IMR-90 (cell line): ENCODE results near the gene NFATC1. TPM values are rescaled to one million over a fixed set of nuclear protein-coding genes. Genes with fewer than 3 reads are reported as not detected.

Experiments
- ATAC-seq: fragments of 200-7000 bp; cut with Tn5 transposase; 2 replicates; pipeline ENCODE4 v1.9.1; 2020; ENCODE audit warnings: low read depth, mild to moderate bottlenecking, moderate library complexity
- BruUV-seq: library from RNA; stranded (reverse); fragments of 400-500 nt; replicated peaks from 2 replicates; lab custom pipeline; 2021; lab: Mats Ljungman, UMichigan
- CTCF ChIA-PET: fragments of 300-600 bp; formaldehyde crosslinking; extraction: SDS; loops from one replicate; lab custom pipeline; 2021; ENCODE audit warnings: antibody characterized with exemption; lab: Yijun Ruan, JAX
- POLR2A ChIA-PET: fragments of 300-600 bp; sonication (Branson Sonifier 250); formaldehyde crosslinking; loops from one replicate; lab custom pipeline; 2022; ENCODE audit warnings: antibody characterized with exemption; ENCODE audit not compliant: unreplicated experiment; lab: Charles Lee
- DNase-seq: peaks from one replicate; pipeline ENCODE4 v3.0.0; 2013
- H2AFZ ChIP-seq: replicated peaks from 2 replicates; pipeline ENCODE3; 2013; ENCODE audit warnings: low read length, mild to moderate bottlenecking; ENCODE audit not compliant: poor library complexity
- H2AK5ac ChIP-seq: 2 replicates; pipeline ENCODE4 v1.6.1; 2013; ENCODE audit warnings: low read depth, low read length, inconsistent platforms
- H2AK9ac ChIP-seq: replicated peaks from 2 replicates; pipeline ENCODE3; 2013; ENCODE audit warnings: mild to moderate bottlenecking, low read depth, low read length, moderate library complexity; ENCODE audit not compliant: poor library complexity
- H2BK120ac ChIP-seq: 2 replicates; pipeline ENCODE4 v1.6.1; 2013; ENCODE audit warnings: low read depth, low read length, inconsistent platforms
- H2BK15ac ChIP-seq: 3 replicates; pipeline ENCODE4 v1.6.1; 2013; ENCODE audit warnings: low read depth, low read length, inconsistent platforms
- H2BK20ac ChIP-seq: 2 replicates; pipeline ENCODE4 v1.6.1; 2013; ENCODE audit warnings: low read depth, mild to moderate bottlenecking, inconsistent platforms, low read length, moderate library complexity
- H2BK5ac ChIP-seq: 2 replicates; pipeline ENCODE4 v1.6.1; 2013; ENCODE audit warnings: mild to moderate bottlenecking, low read depth, low read length, inconsistent platforms; ENCODE audit not compliant: poor library complexity, severe bottlenecking
- H3K14ac ChIP-seq: replicated peaks from 2 replicates; pipeline ENCODE4 v1.6.1; 2013; ENCODE audit warnings: low read depth, low read length, inconsistent platforms
- H3K18ac ChIP-seq: 2 replicates; pipeline ENCODE4 v1.6.1; 2013; ENCODE audit warnings: low read depth, low read length, control low read depth
- H3K23ac ChIP-seq: 2 replicates; pipeline ENCODE4 v1.6.1; 2013; ENCODE audit warnings: low read depth, low read length, inconsistent platforms
- H3K27ac ChIP-seq: 2 replicates; pipeline ENCODE4 v1.5.1; 2013; ENCODE audit warnings: mild to moderate bottlenecking, control low read depth, low read length; ENCODE audit not compliant: insufficient read depth
- H3K27me3 ChIP-seq: 2 replicates; pipeline ENCODE4 v1.6.1; 2013; ENCODE audit warnings: low read length; ENCODE audit not compliant: control insufficient read depth, insufficient read depth
- H3K36me3 ChIP-seq: 2 replicates; pipeline ENCODE4 v1.6.1; 2013; ENCODE audit warnings: low read length, mixed read lengths; ENCODE audit not compliant: control insufficient read depth, insufficient read depth
- H3K4ac ChIP-seq: 2 replicates; pipeline ENCODE4 v1.6.1; 2013; ENCODE audit warnings: low read depth, low read length, inconsistent platforms
- H3K4me1 ChIP-seq: 2 replicates; pipeline ENCODE4 v1.6.1; 2013; ENCODE audit warnings: low read length, mixed read lengths; ENCODE audit not compliant: control insufficient read depth, insufficient read depth
- H3K4me2 ChIP-seq: 2 replicates; pipeline ENCODE4 v1.6.1; 2013; ENCODE audit warnings: low read depth, mild to moderate bottlenecking, control low read depth, low read length, moderate library complexity
- H3K4me3 ChIP-seq: 2 replicates; pipeline ENCODE4 v1.5.1; 2013; ENCODE audit warnings: low read depth, mild to moderate bottlenecking, control low read depth, low read length, moderate library complexity; ENCODE audit not compliant: insufficient read depth
- H3K56ac ChIP-seq: 2 replicates; pipeline ENCODE4 v1.6.1; 2013; ENCODE audit warnings: low read length, inconsistent platforms; ENCODE audit not compliant: insufficient read depth; ENCODE audit errors: extremely low read depth
- H3K79me1 ChIP-seq, 2 experiments: 2 replicates each; pipeline ENCODE4 v1.6.1; 2013; ENCODE audit warnings: low read length in 2 of 2, inconsistent platforms in 1 of 2, low read depth in 1 of 2
- H3K9ac ChIP-seq: 2 replicates; pipeline ENCODE4 v1.6.1; 2013; ENCODE audit warnings: low read depth, low read length, control low read depth
- H3K9me1 ChIP-seq: 2 replicates; pipeline ENCODE4 v1.6.1; 2013; ENCODE audit warnings: low read length, inconsistent platforms; ENCODE audit not compliant: insufficient read depth
- H3K9me3 ChIP-seq: 2 replicates; pipeline ENCODE4 v1.6.1; 2013; ENCODE audit warnings: low read length; ENCODE audit not compliant: control insufficient read depth, insufficient read depth
- H4K20me1 ChIP-seq: 2 replicates; pipeline ENCODE4 v1.6.1; 2013; ENCODE audit warnings: low read length, inconsistent platforms; ENCODE audit not compliant: insufficient read depth
- H4K5ac ChIP-seq: 2 replicates; pipeline ENCODE4 v1.6.1; 2013; ENCODE audit warnings: mild to moderate bottlenecking, low read depth, low read length, control low read depth
- H4K8ac ChIP-seq, 2 experiments: 2 replicates each; pipeline ENCODE4 v1.6.1; 2013; ENCODE audit warnings: low read depth in 2 of 2, low read length in 2 of 2, control low read depth in 1 of 2, inconsistent platforms in 1 of 2
- H4K91ac ChIP-seq: 2 replicates; pipeline ENCODE4 v1.6.1; 2013; ENCODE audit warnings: low read depth, low read length, inconsistent platforms; ENCODE audit not compliant: insufficient read depth
- BHLHE40 ChIP-seq: fragments of 150-350 bp; IDR thresholded peaks from 2 replicates; pipeline ENCODE4 v1.6.1; 2016; ENCODE audit warnings: mild to moderate bottlenecking, low read depth, low read length
- CHD1 ChIP-seq: IDR thresholded peaks from 2 replicates; pipeline ENCODE4 v1.6.1; 2012; ENCODE audit warnings: low read depth, low read length, improper control_type of control experiment
- MAFK ChIP-seq: IDR thresholded peaks from 2 replicates; pipeline ENCODE4 v1.6.1; 2012; ENCODE audit warnings: low read depth, low read length, improper control_type of control experiment
- MXI1 ChIP-seq: IDR thresholded peaks from 2 replicates; pipeline ENCODE4 v1.6.1; 2012; ENCODE audit warnings: low read depth, mild to moderate bottlenecking, low read length, moderate library complexity, borderline replicate concordance
- NFE2L2 ChIP-seq: fragments of 150-350 bp; IDR thresholded peaks from 2 replicates; pipeline ENCODE4 v1.6.1; 2016; ENCODE audit warnings: low read depth, mild to moderate bottlenecking, low read length
- RAD21 ChIP-seq: IDR thresholded peaks from 2 replicates; pipeline ENCODE4 v1.6.1; 2012; ENCODE audit warnings: low read length, improper control_type of control experiment
- RCOR1 ChIP-seq: IDR thresholded peaks from 2 replicates; pipeline ENCODE4 v1.6.1; 2012; ENCODE audit warnings: mild to moderate bottlenecking, low read length, improper control_type of control experiment; ENCODE audit not compliant: insufficient replicate concordance
- RFX5 ChIP-seq: IDR thresholded peaks from 2 replicates; pipeline ENCODE4 v1.8.0; 2012; ENCODE audit warnings: low read depth, mild to moderate bottlenecking, low read length, moderate library complexity
- SMC3 ChIP-seq: fragments of 150-350 bp; IDR thresholded peaks from 2 replicates; pipeline ENCODE4 v1.6.1; 2016; ENCODE audit warnings: low read depth, mild to moderate bottlenecking, antibody characterized with exemption, low read length, moderate library complexity
- WGBS, 2 experiments: methylation state at CpG; one replicate each; pipeline versions ENCODE4 v1.1.5 to v1.1.7; 2013; ENCODE audit warnings: missing lambda C conversion rate in 2 of 2; ENCODE audit not compliant: insufficient read length in 1 of 2; ENCODE audit errors: extremely low coverage in 2 of 2; 5-methylcytosine and 5-hydroxymethylcytosine counted together
- dilution Hi-C: fragments of 300-500 bp; cut with HindIII; formaldehyde crosslinking; loops from one replicate; pipeline ENCODE4 v1.14.3; 2018; ENCODE audit warnings: low sequenced_read_pairs; ENCODE audit not compliant: unreplicated experiment
- in situ Hi-C: fragments of 300-500 bp; cut with MboI; formaldehyde crosslinking; loops from 3 replicates; pipeline ENCODE4 v1.14.3; 2019; ENCODE audit warnings: low sequenced_read_pairs, inconsistent platforms, mixed read lengths
- intact Hi-C: fragments of 100-400 bp; cut with micrococcal nuclease; formaldehyde crosslinking; loops from 2 replicates; pipeline ENCODE4 v1.10.0; 2022
- polyA plus RNA-seq, 3 experiments: library from polyadenylated mRNA; depleted of rRNA; stranded (reverse); fragments of >200 nt; gene quantifications; 2 replicates each; pipeline ENCODE4 v1.2.3, GENCODE V29; 2012; ENCODE audit warnings: low replicate concordance in 1 of 3
- total RNA-seq: library from RNA; depleted of rRNA; stranded (reverse); fragments of >200 nt; gene quantifications from 2 replicates; pipeline ENCODE4 v1.2.3, GENCODE V29; 2012
- TF ChIP-seq, protein P1 (sequence below): fragments of 150-350 bp; IDR thresholded peaks from 2 replicates; pipeline ENCODE4 v1.6.1; 2016; ENCODE audit warnings: low read depth, mild to moderate bottlenecking, low read length, moderate library complexity, borderline replicate concordance

Gene NFATC1
- total and polyA plus RNA-seq, 2 of the 4 experiments (the other 2 are of a cell fraction) = 0.36 to 1.8 TPM

DNA sequence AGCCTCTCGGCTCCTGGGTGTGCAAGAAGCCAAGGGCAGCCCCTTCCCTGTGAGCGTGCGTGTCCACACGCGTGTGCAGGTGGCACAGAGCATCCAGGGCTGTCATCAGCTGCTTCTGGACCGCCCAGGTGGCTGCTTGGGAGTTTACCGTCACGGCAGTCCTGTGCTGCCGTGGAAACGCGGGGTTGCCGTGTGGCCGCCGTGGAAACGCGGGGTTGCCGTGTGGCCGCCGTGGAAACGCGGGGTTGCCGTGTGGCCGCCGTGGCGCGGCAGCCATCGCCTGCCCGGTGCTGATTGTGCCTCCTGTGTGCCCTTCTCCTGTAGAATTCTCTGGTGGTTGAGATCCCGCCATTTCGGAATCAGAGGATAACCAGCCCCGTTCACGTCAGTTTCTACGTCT is 71.4 kb downstream of the NFATC1 start:
- Histone ChIP-seq H3K4me2 (no peak overlapping the region), H3K9me3 (no peaks in the 10 kb centered on the region), H4K91ac (no peak overlapping the region), H3K23ac (no peak overlapping the region), H4K20me1 (no peaks in the 10 kb centered on the region), H3K27ac (no peak overlapping the region), H2BK5ac (no peak overlapping the region), H3K56ac (no peak overlapping the region), H3K27me3 (no peaks in the 10 kb centered on the region), H3K4me3 (no peak overlapping the region), H2BK20ac (no peak overlapping the region), H2BK120ac (no peak overlapping the region), H2AK5ac (no peak overlapping the region), H3K79me1 (no peaks in the 10 kb centered on the region), H3K4ac (no peak overlapping the region), H4K8ac (no peak overlapping the region), H3K9ac (no peak overlapping the region), H2AFZ (no peak overlapping the region), H3K9me1 (no peaks in the 10 kb centered on the region), H3K14ac (no peak overlapping the region), H3K18ac (no peak overlapping the region), H3K4me1 (no peaks in the 10 kb centered on the region), H2AK9ac (no peak overlapping the region), H3K36me3 (peaks cover 5% of the 10 kb centered on the region; the same call in 1 of the 2 replicates), H2BK15ac (no peak overlapping the region), H4K5ac (no peak overlapping the region)
- POLR2A ChIA-PET = no interaction called here
- CTCF ChIA-PET = interaction anchor here (1.1 kb wide), 1 partner anchor 82 kb away, joined by 3 read pairs; no protein-coding TSS in a partner anchor
- intact Hi-C loops = no loop called here
- TF ChIP-seq RFX5 (no peak), RAD21 (no peak), MXI1 (no peak), CHD1 (no peak), NFE2L2 (no peak), SMC3 (no peak), RCOR1 (no peak), MAFK (no peak), BHLHE40 (no peak)
- TF ChIP-seq, protein P1, sequence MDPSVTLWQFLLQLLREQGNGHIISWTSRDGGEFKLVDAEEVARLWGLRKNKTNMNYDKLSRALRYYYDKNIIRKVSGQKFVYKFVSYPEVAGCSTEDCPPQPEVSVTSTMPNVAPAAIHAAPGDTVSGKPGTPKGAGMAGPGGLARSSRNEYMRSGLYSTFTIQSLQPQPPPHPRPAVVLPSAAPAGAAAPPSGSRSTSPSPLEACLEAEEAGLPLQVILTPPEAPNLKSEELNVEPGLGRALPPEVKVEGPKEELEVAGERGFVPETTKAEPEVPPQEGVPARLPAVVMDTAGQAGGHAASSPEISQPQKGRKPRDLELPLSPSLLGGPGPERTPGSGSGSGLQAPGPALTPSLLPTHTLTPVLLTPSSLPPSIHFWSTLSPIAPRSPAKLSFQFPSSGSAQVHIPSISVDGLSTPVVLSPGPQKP = no peak
- dilution Hi-C loops = no loop called here
- ATAC-seq = no peak
- 98% methylated on average over 22 of the region's 33 CpGs; no CpG with 5 or more reads in 1 of the 2 experiments for WGBS, 2 experiments
- no TSS peak for BruUV-seq
- in situ Hi-C loops = no loop called here
- no peak for DNase-seq
